ENCODE data around the gene SMCR8. TPM values are rescaled to one million over a fixed set of nuclear protein-coding genes. Genes with fewer than 3 reads are reported as not detected.

SMCR8 gene
- total and polyA plus RNA-seq, 2 of the 4 experiments (the other 2 are of a cell fraction), result 7.1 to 10.9 TPM

GRCh38 chr17:18309202-18309601 is 5.9 kb upstream of the SMCR8 start:
- dilution Hi-C loops (cut with HindIII; ENCODE audit: low sequenced_read_pairs, unreplicated experiment) (no loop called here), intact Hi-C loops (cut with micrococcal nuclease) (no loop called here), in situ Hi-C loops (cut with MboI; ENCODE audit: low sequenced_read_pairs) (no loop called here)
- POLR2A ChIA-PET (ENCODE audit: unreplicated experiment), result no interaction called here
- H3K9ac ChIP-seq (ENCODE audit: low read depth, low read length), result no peak overlapping the region
- H3K56ac ChIP-seq (ENCODE audit: extremely low read depth, insufficient read depth, low read length), result no peak overlapping the region
- no peak overlapping the region for H3K4ac ChIP-seq (ENCODE audit: low read depth, low read length)
- H3K23ac ChIP-seq (ENCODE audit: low read depth, low read length), result no peak overlapping the region
- no peak for ATAC-seq (ENCODE audit: low read depth)
- H2AK9ac ChIP-seq (replicated peaks; ENCODE audit: low read depth, low read length, poor library complexity), result no peak overlapping the region
- H4K8ac ChIP-seq (ENCODE audit: low read depth in 2 of 2, low read length in 2 of 2), result no peak overlapping the region
- H3K9me3 ChIP-seq (ENCODE audit: control insufficient read depth, insufficient read depth, low read length), result no peaks in the 10 kb centered on the region
- H2AK5ac ChIP-seq (ENCODE audit: low read depth, low read length), result no peak overlapping the region
- no peaks in the 10 kb centered on the region for H3K27me3 ChIP-seq (ENCODE audit: control insufficient read depth, insufficient read depth, low read length)
- H2BK120ac ChIP-seq (ENCODE audit: low read depth, low read length), result no peak overlapping the region
- peaks cover 5% of the 10 kb centered on the region for H3K9me1 ChIP-seq (ENCODE audit: insufficient read depth, low read length)
- H3K4me1 ChIP-seq (ENCODE audit: control insufficient read depth, insufficient read depth, low read length), result no peaks in the 10 kb centered on the region; the same call in none of the 2 replicates
- no peak overlapping the region for H3K14ac ChIP-seq (replicated peaks; ENCODE audit: low read depth, low read length)
- no peak overlapping the region for H2BK20ac ChIP-seq (ENCODE audit: low read depth, low read length)
- H2BK15ac ChIP-seq (ENCODE audit: low read depth, low read length), result no peak overlapping the region
- TF ChIP-seq CTCF (conservative IDR thresholded peaks at IDR 0.05; ENCODE audit: low read depth, low read length) (no peak), RFX5 (IDR thresholded peaks at IDR 0.05; ENCODE audit: low read depth, low read length) (no peak), NFE2L2 (IDR thresholded peaks at IDR 0.05; ENCODE audit: low read depth, low read length) (no peak)
- H2AFZ ChIP-seq (replicated peaks; ENCODE audit: low read length, poor library complexity), result no peak overlapping the region
- no peak overlapping the region for H2BK5ac ChIP-seq (ENCODE audit: low read depth, low read length, poor library complexity, severe bottlenecking)
- BruUV-seq (replicated peaks), result no TSS peak
- H3K18ac ChIP-seq (ENCODE audit: low read depth, low read length), result no peak overlapping the region
- H4K91ac ChIP-seq (ENCODE audit: insufficient read depth, low read depth, low read length), result no peak overlapping the region
- peaks cover 19% of the 10 kb centered on the region for H4K20me1 ChIP-seq (ENCODE audit: insufficient read depth, low read length)
- WGBS, 2 experiments (ENCODE audit: extremely low coverage in 2 of 2, insufficient read length in 1 of 2), result no CpG with 5 or more reads among the region's 4 CpGs
- no peak overlapping the region for H3K27ac ChIP-seq (ENCODE audit: insufficient read depth, low read length)
- peaks cover 23 to 50% of the 10 kb centered on the region in 2 experiments for H3K79me1 ChIP-seq (ENCODE audit: low read depth in 1 of 2, low read length in 2 of 2)
- no peak overlapping the region for H3K4me3 ChIP-seq (ENCODE audit: insufficient read depth, low read depth, low read length)
- peaks cover 36% of the 10 kb centered on the region for H3K36me3 ChIP-seq (ENCODE audit: control insufficient read depth, insufficient read depth, low read length)
- CTCF ChIA-PET, result no interaction called here
- no peak overlapping the region for H3K4me2 ChIP-seq (ENCODE audit: low read depth, low read length)
- H4K5ac ChIP-seq (ENCODE audit: low read depth, low read length), result no peak overlapping the region
- no peak for DNase-seq

Data from IMR-90 (cell line).